Panc1 (cell line): ENCODE data around the gene ABCF2. TPM values are rescaled to one million over a fixed set of nuclear protein-coding genes. Genes with fewer than 3 reads are reported as not detected.

ENCODE experiments used
- ATAC-seq: fragments of 200-7000 bp; cut with Tn5 transposase; 2 replicates; pipeline ENCODE4 v1.9.1; 2020; ENCODE audit warnings: mild to moderate bottlenecking, moderate library complexity
- BruUV-seq: library from RNA; stranded (reverse); fragments of 400-500 nt; replicated peaks from 2 replicates; lab custom pipeline; 2021; lab: Mats Ljungman, UMichigan
- CTCF ChIA-PET: fragments of 300-600 bp; sonication (Branson Sonifier 250); formaldehyde crosslinking; loops from one replicate; lab custom pipeline; 2022; ENCODE audit warnings: antibody characterized with exemption; lab: Charles Lee
- POLR2A ChIA-PET: fragments of 300-600 bp; sonication (Branson Sonifier 250); formaldehyde crosslinking; loops from one replicate; lab custom pipeline; 2022; ENCODE audit warnings: antibody characterized with exemption; lab: Charles Lee
- DNase-seq: peaks from one replicate; pipeline ENCODE4 v3.0.0-alpha.2; 2010; ENCODE audit warnings: low read depth, low spot score
- H3K27ac ChIP-seq: 2 replicates; pipeline ENCODE4 v1.5.1; 2011; ENCODE audit warnings: mild to moderate bottlenecking, low read length, inconsistent platforms
- H3K27me3 ChIP-seq: fragments of 200-500 bp; sonication (Bioruptor generic); 2 replicates; pipeline ENCODE4 v1.6.0; 2014; ENCODE audit warnings: low read length, inconsistent platforms; ENCODE audit not compliant: control insufficient read depth, insufficient read depth
- H3K36me3 ChIP-seq: fragments of 200-500 bp; sonication (Bioruptor generic); 2 replicates; pipeline ENCODE4 v1.5.1; 2014; ENCODE audit warnings: inconsistent platforms, mild to moderate bottlenecking, low read length, moderate library complexity; ENCODE audit not compliant: control insufficient read depth, insufficient read depth
- H3K4me1 ChIP-seq: 2 replicates; pipeline ENCODE4 v1.5.1; 2011; ENCODE audit warnings: inconsistent platforms, mild to moderate bottlenecking, low read length, moderate library complexity; ENCODE audit not compliant: control insufficient read depth, insufficient read depth
- H3K4me3 ChIP-seq, 2 experiments: 2 replicates each; pipeline ENCODE4 v1.5.1; 2011 to 2012; ENCODE audit warnings: low read depth in 2 of 2, low read length in 2 of 2, mild to moderate bottlenecking in 2 of 2, inconsistent platforms in 1 of 2, moderate library complexity in 1 of 2
- H3K9me3 ChIP-seq: fragments of 200-500 bp; sonication (Bioruptor generic); 2 replicates; pipeline ENCODE4 v1.5.1; 2014; ENCODE audit warnings: low read depth, mild to moderate bottlenecking, inconsistent platforms, low read length, moderate library complexity; ENCODE audit not compliant: control insufficient read depth, insufficient read depth
- CTCF ChIP-seq: fragments of 450-650 bp; IDR thresholded peaks from 2 replicates; pipeline ENCODE4 v1.5.1; 2017; ENCODE audit warnings: mild to moderate bottlenecking
- POLR2AphosphoS5 ChIP-seq: IDR thresholded peaks from 2 replicates; pipeline ENCODE4 v1.6.1; 2012; ENCODE audit warnings: mild to moderate bottlenecking, low read depth, low read length, moderate library complexity
- REST ChIP-seq, 2 experiments: IDR thresholded peaks; 2 replicates each; pipeline ENCODE4 v1.6.1; 2011 to 2012; ENCODE audit warnings: low read depth in 2 of 2, control low read depth in 1 of 2, low read length in 1 of 2, mild to moderate bottlenecking in 1 of 2, moderate library complexity in 1 of 2; ENCODE audit not compliant: insufficient read depth in 1 of 2
- SIN3A ChIP-seq: IDR thresholded peaks from 2 replicates; pipeline ENCODE4 v1.6.1; 2012; ENCODE audit warnings: low read depth, mild to moderate bottlenecking, low read length, moderate library complexity, borderline replicate concordance; ENCODE audit not compliant: insufficient read depth
- TCF7L2 ChIP-seq: IDR thresholded peaks from 2 replicates; pipeline ENCODE4 v1.6.1; 2011; ENCODE audit warnings: mild to moderate bottlenecking, low read depth, low read length, inconsistent platforms
- in situ Hi-C: cut with HindIII; loops from 2 replicates; pipeline ENCODE4 v1.10.0; 2016; ENCODE audit warnings: low sequenced_read_pairs, low pct_unique_long_range_greater_than_20kb
- intact Hi-C: fragments of 100-400 bp; cut with micrococcal nuclease; formaldehyde crosslinking; loops from one replicate; pipeline ENCODE4 v1.10.0; 2022; ENCODE audit not compliant: unreplicated experiment
- total RNA-seq: library from RNA; stranded (reverse); gene quantifications from one replicate; pipeline ENCODE4 v1.2.1, GENCODE V29; 2021; ENCODE audit not compliant: unreplicated experiment

Gene ABCF2
- total RNA-seq, 1 experiment from 2014 or later, result 64.4 TPM

GRCh38 chr7:151218170-151218569, 8.8 kb downstream of the ABCF2 start:
- H3K9me3 ChIP-seq, result no peaks in the 10 kb centered on the region
- H3K36me3 ChIP-seq, result peaks cover 48% of the 10 kb centered on the region
- no peak for TF ChIP-seq CTCF
- TF ChIP-seq REST (IDR thresholded peaks at IDR 0.05; ENCODE audit: insufficient read depth in 1 of 2, low read depth in 2 of 2, low read length in 1 of 2), result no peak
- TF ChIP-seq POLR2AphosphoS5, result no peak
- no peak for TF ChIP-seq SIN3A
- TF ChIP-seq TCF7L2, result no peak
- no peak for ATAC-seq
- ChIA-PET CTCF (no interaction called here), POLR2A (no interaction called here)
- H3K27me3 ChIP-seq, result no peaks in the 10 kb centered on the region
- no peak overlapping the region for H3K27ac ChIP-seq
- intact Hi-C loops (no loop called here), in situ Hi-C loops (no loop called here)
- DNase-seq, result no peak
- no TSS peak for BruUV-seq
- no peak overlapping the region for H3K4me3 ChIP-seq
- H3K4me1 ChIP-seq, result no peaks in the 10 kb centered on the region

- H3K4me3 ChIP-seq, result no peak overlapping the region
- no peaks in the 10 kb centered on the region for H3K27me3 ChIP-seq
- TF ChIP-seq POLR2AphosphoS5 (no peak), SIN3A (no peak), REST (IDR thresholded peaks at IDR 0.05; ENCODE audit: insufficient read depth in 1 of 2, low read depth in 2 of 2, low read length in 1 of 2) (no peak), CTCF (no peak), TCF7L2 (no peak)
- peaks cover 38% of the 10 kb centered on the region for H3K36me3 ChIP-seq
- ATAC-seq (no peak), DNase-seq (no peak)
- intact Hi-C loops, result no loop called here
- CTCF ChIA-PET, result no interaction called here
- POLR2A ChIA-PET, result no interaction called here
- no peaks in the 10 kb centered on the region for H3K4me1 ChIP-seq
- no peak overlapping the region for H3K27ac ChIP-seq
- no peaks in the 10 kb centered on the region for H3K9me3 ChIP-seq
- BruUV-seq, result no TSS peak
- in situ Hi-C loops, result no loop called here
Observed at GRCh38 chr7:151215396-151215795, 11.6 kb downstream of the ABCF2 start.
